Stimulated activated CD4-positive, alpha-beta T cell treated with anti-CD3 and anti-CD28 coated beads, Interleukin-4, amount 100 ng/mL, for 4 hours (primary cell): Measurements from ENCODE around the gene ELMOD3.
"Not testable (repeated sequence)": the region's sequence is repeated elsewhere in the genome, so short reads cannot be mapped to it uniquely, and the experiment has no call there.

Source experiments
- DNase-seq, 2 experiments: peaks; one replicate each; pipeline ENCODE4 v3.0.0-alpha.2; 2020

The ELMOD3 gene

GRCh38 chr2:85377083-85377482, 22.5 kb downstream of the ELMOD3 start:
- no peak for DNase-seq

- no peak for DNase-seq
Observed at GRCh38 chr2:85378257-85378656, 23.7 kb downstream of the ELMOD3 start.

GRCh38 chr2:85380048-85380447, 25.5 kb downstream of the ELMOD3 start:
- DNase-seq = no peak

GRCh38 chr2:85383151-85383550, 28.6 kb downstream of the ELMOD3 start:
- DNase-seq = not testable (repeated sequence)

DNA sequence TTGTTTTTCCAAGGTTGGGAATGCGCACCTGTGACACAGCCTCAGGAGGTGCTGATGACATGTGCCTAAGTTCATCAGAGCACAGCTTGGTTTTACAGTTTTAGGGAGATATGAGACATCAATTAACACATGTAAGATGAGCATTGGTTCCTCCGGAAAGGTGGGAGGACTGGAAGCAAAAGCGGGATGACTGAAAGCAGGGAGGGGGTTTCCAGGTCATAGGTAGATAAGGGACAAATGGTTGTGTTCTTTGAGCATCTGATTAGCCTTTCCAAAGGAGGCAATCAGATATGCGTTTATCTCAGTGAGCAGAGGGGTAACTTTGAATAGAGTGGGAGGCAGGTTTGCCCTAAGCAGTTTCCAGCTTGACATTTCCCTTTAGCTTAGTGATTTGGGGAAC, 29.3 kb downstream of the ELMOD3 start:
- DNase-seq = no peak

GRCh38 chr2:85385746-85386145, 31.2 kb downstream of the ELMOD3 start:
- no peak for DNase-seq

- DNase-seq = no peak
Observed at GRCh38 chr2:85387754-85388153, 33.2 kb downstream of the ELMOD3 start.

GRCh38 chr2:85388878-85389538, 34.4 kb downstream of the ELMOD3 start:
- DNase-seq = no peak

- peak; percentile 58 to 72 for DNase-seq
Observed at GRCh38 chr2:85390941-85391669, 36.5 kb downstream of the ELMOD3 start.

GRCh38 chr2:85393836-85394235, 39.3 kb downstream of the ELMOD3 start:
- DNase-seq = no peak

DNA sequence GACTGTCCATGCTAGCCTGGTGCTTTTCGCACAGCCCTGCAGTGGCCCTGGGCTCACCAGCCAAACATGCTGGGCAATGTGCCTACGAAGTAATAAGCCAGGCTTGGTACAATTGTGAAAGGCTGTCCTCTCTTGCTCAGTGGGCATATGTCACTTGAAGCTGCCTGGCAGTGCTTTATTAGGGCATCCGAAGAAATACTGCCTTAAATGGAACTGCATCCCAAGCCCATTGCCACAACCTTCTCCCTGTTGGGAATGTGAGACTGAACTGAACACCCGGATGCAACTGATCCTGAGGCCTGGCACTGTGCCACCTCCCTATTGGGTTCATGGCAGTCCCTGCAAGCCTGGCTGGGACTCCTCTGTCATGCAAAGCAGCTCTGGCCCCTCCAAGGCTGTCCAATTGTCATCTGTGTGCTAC, 39.7 kb downstream of the ELMOD3 start:
- DNase-seq = no peak

DNA sequence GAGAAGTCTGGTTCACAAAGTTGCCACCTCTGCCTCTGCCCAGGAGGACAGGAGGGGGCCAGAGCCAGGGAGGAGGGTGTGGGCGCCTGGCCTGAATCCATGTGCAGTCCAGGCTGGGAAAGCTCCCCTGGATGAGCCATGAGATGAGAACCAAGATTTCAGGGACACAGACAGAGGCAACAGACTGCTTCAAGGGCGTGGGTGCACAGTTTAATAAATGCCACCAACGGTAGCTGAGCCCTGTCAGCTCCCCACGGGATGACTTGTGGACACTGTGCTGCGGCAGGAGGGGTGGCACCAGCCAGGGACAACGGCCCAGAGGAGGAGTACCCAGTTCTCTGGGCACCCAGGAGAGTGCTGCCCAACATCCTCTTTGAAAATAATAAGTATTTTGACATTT, 40.4 kb downstream of the ELMOD3 start:
- no peak for DNase-seq

DNA sequence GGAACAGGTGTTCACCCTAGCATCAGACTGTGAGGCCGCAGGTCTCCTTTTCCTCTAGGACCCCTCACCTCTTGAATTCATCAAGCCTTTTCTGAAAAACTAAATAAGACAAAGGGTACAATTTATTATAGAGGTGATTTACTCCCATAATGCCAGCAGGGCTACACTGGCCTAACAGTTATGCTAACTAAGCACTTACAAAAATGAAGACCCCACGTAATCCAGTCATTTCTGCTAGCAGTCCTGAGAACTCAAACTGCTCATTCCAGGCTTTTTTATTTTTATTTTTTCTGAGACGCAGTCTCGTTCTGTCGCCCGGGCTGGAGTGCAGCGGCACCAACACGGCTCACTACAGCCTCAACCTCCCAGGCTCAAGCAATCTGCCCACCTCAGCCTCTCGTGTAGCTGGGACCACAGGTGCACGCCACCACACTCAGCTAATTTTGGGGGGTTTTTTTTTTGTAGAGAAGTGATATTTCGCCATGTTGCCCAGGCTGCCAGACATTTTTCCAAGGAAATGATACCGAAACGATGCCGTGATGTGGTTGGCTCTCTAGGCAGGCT, 41.4 kb downstream of the ELMOD3 start:
- no peak for DNase-seq

- DNase-seq = no peak
Observed at GRCh38 chr2:85396531-85397470, 42.2 kb downstream of the ELMOD3 start.

DNA sequence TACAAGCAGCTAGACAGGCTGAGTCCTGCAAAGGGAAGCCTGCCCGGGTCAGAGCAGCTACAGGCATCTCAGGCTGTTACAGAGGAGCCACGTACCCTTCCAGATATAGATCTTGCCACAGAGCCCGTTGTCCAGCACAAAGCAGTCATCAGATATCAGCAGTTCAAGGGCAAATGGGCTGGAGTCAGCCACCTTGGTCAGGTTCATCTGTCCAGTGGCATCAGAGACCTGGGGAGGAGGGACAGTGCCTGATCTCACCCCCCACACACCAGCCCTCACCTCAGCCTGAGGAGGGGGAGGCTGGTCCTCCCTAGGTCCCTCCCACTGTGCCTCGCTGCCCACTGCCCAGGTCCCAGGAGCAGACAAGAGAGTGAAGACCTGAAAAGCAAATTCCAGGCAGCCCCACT, 43.4 kb downstream of the ELMOD3 start:
- DNase-seq = no peak

DNA sequence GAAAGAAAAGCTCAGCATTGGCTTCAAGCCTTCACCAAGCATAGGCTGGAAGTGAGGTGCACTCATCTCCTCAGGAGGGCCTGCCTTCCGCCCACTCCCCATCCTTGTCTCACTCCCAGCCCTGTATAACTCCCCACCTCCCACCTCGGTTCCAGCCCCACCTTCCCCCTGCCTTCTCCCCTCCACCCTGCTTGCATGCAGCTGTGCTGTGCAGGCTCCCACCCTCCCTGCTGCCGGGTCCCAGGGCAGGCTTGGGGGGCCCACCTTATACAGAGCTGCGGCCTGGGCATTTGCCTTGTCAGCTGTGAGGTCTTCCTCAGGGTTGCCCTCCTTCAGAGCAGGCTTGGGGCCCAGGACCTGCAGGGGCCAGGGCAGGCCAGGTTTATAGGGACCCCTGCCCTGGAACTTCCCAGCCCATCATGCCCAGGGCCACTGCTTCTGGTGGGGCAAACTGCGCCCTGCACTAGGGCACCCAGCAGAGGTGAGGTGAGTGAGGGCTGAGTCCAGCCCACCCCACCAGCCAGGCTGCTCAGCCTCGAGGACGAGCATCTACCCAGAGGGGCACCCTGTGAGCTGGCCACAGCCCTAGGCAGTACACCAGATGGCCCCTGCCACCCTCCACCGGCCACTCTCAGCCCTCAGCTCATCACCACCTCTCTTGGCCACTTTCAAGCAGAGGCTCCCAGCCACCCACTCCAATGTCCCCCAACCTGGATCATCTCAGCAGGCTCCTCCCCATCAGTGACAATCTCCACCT, 44.0 kb downstream of the ELMOD3 start:
- DNase-seq = no peak

DNA sequence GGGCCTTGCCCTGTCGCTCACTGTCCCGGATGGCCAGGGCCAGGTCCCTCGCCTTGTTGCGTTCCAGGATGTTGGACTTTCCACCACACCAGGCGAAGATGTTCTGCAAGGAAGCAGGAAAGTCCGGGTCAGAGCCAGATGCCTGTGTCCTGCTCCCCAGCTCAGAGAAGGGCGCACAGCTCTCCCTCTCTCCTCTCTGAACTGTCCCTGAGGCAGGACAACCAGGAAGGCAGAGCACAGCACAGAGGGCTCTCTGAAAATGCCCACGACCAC, 44.5 kb downstream of the ELMOD3 start:
- DNase-seq = no peak

GRCh38 chr2:85400023-85400422, 45.5 kb downstream of the ELMOD3 start:
- DNase-seq = no peak

DNA sequence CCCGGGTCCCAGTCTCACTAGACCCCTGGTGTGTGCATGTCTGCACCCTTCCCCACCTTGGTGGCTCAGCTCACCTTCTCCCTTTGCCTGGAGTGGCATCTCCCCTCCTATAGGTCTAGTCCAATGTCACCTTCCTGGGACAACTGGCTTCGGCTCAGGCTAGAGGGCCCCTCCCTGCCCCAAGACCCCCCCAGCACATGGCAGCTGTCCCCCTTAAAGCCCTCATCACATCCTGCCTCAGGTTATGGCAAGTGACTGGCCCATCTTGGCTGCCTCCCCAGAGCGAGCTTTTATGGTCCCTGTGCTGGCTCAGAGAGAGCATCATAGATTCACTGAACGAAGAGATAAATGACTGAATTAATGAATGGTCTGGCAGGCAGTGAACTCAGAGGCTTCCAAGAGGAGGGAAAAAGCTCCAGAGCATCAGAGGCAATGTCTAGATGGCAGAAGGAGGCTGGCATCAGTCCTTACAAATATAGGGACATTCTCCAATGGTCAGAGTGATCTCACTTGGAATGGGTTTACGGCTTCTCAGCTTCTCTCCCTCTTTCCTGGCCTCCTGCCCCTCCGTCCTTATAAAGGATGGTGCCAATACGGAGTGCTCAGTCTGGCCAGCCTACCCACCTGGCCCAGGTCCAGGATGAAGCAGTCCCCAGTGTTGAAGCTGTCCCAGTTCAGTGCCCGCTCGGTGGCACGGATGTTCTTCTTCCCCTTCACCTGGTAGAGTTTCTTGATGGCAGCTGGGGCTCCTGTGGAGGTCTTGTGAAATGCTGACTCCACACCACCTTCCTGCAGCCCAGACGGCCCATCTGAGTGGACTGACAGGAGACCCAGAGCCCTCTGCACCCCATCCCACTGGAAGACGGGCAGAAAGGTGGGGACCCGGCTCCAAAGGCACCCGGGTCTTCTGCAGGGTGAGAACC, 46.2 kb downstream of the ELMOD3 start:
- DNase-seq = no peak

DNA sequence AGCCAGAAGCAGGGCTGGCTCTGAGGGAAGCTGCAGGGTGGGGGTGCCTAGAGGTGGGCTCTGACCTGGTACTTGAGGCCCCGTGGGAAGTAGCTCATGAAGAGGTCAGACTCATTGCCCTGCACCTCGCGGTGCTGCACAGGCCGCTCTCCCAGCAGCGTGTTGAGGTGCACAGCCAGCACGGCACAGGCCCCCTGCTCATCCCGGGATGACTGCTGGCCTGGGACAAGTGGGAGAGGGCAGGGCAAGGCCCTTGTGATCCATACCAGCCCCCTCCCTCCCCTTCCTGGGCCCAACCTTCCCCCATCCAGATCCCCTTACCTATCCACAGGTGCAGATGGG, 46.9 kb downstream of the ELMOD3 start:
- DNase-seq = no peak

GRCh38 chr2:85401844-85402243, 47.3 kb downstream of the ELMOD3 start:
- DNase-seq = no peak
